Measurements from ENCODE around the gene SLC16A3. TPM values are rescaled to one million over a fixed set of nuclear protein-coding genes. Genes with fewer than 3 reads are reported as not detected.

The SLC16A3 gene
- total and polyA plus RNA-seq, 2 donors (not counting 3 experiments of a cell fraction or from before 2014, with no cell fraction given) = 95.9 to 171 TPM

DNA sequence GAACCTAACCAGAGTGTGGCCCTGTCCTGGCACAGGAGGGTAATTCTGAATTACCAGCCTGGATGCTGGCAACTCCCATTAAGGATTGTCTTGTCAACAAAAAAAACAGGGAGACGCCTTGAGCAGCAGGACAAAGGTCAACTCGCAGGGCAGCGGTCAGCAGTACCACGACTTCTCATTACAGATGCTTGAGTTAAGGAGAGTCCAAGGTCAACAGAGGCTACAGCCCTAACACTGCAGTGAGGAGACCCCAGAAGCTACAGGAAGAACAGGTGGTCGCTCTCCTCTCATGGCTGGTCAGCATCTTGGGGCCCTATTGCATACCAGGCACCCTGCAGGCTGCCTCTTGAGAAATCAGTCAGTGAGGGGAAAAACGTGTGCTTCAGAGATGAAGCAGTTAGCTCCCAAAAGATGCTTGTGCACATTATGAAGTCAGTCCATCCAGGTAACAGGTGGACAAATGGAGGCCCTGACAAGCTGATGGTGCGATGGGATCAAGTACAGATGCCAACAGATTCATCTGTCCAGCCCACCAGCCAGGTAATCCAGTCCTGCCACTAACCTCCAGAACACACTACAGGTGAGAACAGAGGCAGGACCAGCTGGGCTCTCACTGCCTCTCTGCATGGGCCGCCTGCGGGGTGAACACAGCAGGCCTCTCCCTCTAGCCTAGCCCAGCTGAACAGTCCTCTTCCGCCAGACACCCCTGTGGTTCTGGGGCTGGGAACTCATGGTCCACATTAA, 40.5 kb downstream of the SLC16A3 start:
- peaks cover 17 to 42% of the 10 kb centered on the region in 2 experiments for H3K36me3 ChIP-seq (ENCODE audit: control insufficient read depth in 2 of 2, extremely low read depth in 1 of 2, insufficient read depth in 2 of 2, low read length in 2 of 2)
- peaks cover 8% of the 10 kb centered on the region for H4K20me1 ChIP-seq (replicated peaks; ENCODE audit: control insufficient read depth, extremely low read depth, insufficient read depth, low read length)

More for the DNA sequence above, 40.5 kb downstream of the SLC16A3 start:
- Histone ChIP-seq H3K9ac (replicated peaks; ENCODE audit: extremely low read depth, insufficient read depth, low read length) (no peak overlapping the region), H2AFZ (ENCODE audit: low read depth, low read length) (no peak overlapping the region), H3K4me2 (ENCODE audit: insufficient read depth, low read length) (no peak overlapping the region), H3K4me1 (ENCODE audit: control insufficient read depth, extremely low read depth, insufficient read depth, low read length) (peaks cover 26% of the 10 kb centered on the region), H3K79me2 (ENCODE audit: control insufficient read depth, insufficient read depth, low read length) (peaks cover 87% of the 10 kb centered on the region), H3K4me3 (replicated peaks in 1 of 3; ENCODE audit: insufficient read depth in 1 of 3, low read depth in 1 of 3, low read length in 3 of 3) (no peak overlapping the region), H3K27me3 (ENCODE audit: control insufficient read depth in 2 of 2, insufficient read depth in 2 of 2, low read length in 2 of 2) (no peaks in the 10 kb centered on the region), H3K9me1 (replicated peaks; ENCODE audit: control insufficient read depth, extremely low read depth, insufficient read depth, low read length) (no peaks in the 10 kb centered on the region), H3K9me3 (replicated peaks; ENCODE audit: control insufficient read depth, insufficient read depth, low read length) (no peaks in the 10 kb centered on the region), H3K27ac (ENCODE audit: insufficient read depth, low read depth, low read length) (no peak overlapping the region)
- TF ChIP-seq EZH2 (IDR thresholded peaks at IDR 0.05; ENCODE audit: borderline replicate concordance, low read depth, low read length, severe bottlenecking) = no peak
- TF ChIP-seq MAX (IDR thresholded peaks at IDR 0.05; ENCODE audit: insufficient read depth, insufficient read length) = no peak
- TF ChIP-seq GATA2 (IDR thresholded peaks at IDR 0.05; ENCODE audit: insufficient read depth, insufficient read length, low read depth, low read length) = no peak
- no peak for TF ChIP-seq CTCF (IDR thresholded peaks at IDR 0.05; ENCODE audit: extremely low read depth in 1 of 2, insufficient read depth in 1 of 2, low read depth in 1 of 2, low read length in 2 of 2)
- TF ChIP-seq FOS (IDR thresholded peaks at IDR 0.05; ENCODE audit: borderline replicate concordance, insufficient read depth, low read length) = no peak
- TF ChIP-seq POLR2A (IDR thresholded peaks at IDR 0.05; ENCODE audit: low read depth, low read length) = no peak
- POLR2A ChIA-PET = no interaction called here
- intact Hi-C loops (cut with micrococcal nuclease) = no loop called here
- FAIRE-seq (no peak), DNase-seq (ENCODE audit: low read depth, low spot score) (no peak)
- CTCF ChIA-PET = interaction anchor here (0.6 to 1.2 kb wide), 3 partner anchors 12 to 32 kb away, joined by 3 to 5 read pairs (median 3); no protein-coding TSS in a partner anchor
- dilution Hi-C loops (cut with MboI; ENCODE audit: extremely low pct_ligation_motif_present, low sequenced_read_pairs) = no loop called here
- no TSS peak for BruUV-seq (replicated peaks)
